Brain microvascular endothelial cell (primary cell): ENCODE measurements around the gene ANTXR1.

Experiments
- DNase-seq: peaks from one replicate; pipeline ENCODE4 v3.0.0-alpha.2; 2020
- H3K27ac ChIP-seq: fragments of 250-450 bp; sonication (Bioruptor Pico); 2 replicates; pipeline ENCODE4 v1.5.1; 2020; ENCODE audit warnings: mild to moderate bottlenecking, moderate library complexity
- H3K27me3 ChIP-seq: fragments of 250-450 bp; sonication (Bioruptor Pico); replicated peaks from 2 replicates; pipeline ENCODE4 v1.5.1; 2020; ENCODE audit warnings: mild to moderate bottlenecking
- H3K36me3 ChIP-seq: fragments of 250-450 bp; sonication (Bioruptor Pico); replicated peaks from 2 replicates; pipeline ENCODE4 v1.5.1; 2020; ENCODE audit warnings: mild to moderate bottlenecking
- H3K4me3 ChIP-seq: 2 replicates; pipeline ENCODE4 v1.5.1; 2011; ENCODE audit warnings: low read depth, mild to moderate bottlenecking, control low read depth, low read length, moderate library complexity
- in situ Hi-C: cut with HindIII; loops from 2 replicates; pipeline ENCODE4 v1.10.0; 2017; ENCODE audit warnings: low sequenced_read_pairs, low pct_ligation_motif_present
- TF ChIP-seq, protein P1 (sequence below): IDR thresholded peaks from 2 replicates; pipeline ENCODE4 v1.5.1; 2011; ENCODE audit warnings: low read depth, mild to moderate bottlenecking, moderate library complexity, low read length, control low read depth, inconsistent platforms; ENCODE audit errors: missing control alignments

ANTXR1 gene

DNA sequence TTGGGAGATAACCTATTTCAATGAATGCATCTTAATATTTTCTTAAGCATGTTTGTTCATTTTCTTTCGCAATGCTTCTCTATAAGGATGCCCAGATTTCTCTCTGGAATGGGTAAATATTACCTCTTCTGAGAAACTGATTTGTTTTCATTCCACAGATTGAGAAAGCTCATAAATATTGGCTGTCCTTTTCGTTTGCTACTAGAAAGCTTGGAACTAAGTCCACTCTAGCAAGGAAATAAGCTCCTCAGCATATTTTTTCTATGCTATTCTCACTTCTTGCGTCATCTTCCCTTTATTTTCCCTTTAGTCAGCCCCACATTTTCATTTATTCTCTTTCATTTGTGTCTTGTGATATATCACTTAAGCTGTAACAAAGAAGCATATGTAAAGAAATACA lies 76.3 kb downstream of the ANTXR1 start:
- peaks cover 3% of the 10 kb centered on the region for H3K36me3 ChIP-seq
- no peak overlapping the region for H3K4me3 ChIP-seq
- TF ChIP-seq, protein P1, sequence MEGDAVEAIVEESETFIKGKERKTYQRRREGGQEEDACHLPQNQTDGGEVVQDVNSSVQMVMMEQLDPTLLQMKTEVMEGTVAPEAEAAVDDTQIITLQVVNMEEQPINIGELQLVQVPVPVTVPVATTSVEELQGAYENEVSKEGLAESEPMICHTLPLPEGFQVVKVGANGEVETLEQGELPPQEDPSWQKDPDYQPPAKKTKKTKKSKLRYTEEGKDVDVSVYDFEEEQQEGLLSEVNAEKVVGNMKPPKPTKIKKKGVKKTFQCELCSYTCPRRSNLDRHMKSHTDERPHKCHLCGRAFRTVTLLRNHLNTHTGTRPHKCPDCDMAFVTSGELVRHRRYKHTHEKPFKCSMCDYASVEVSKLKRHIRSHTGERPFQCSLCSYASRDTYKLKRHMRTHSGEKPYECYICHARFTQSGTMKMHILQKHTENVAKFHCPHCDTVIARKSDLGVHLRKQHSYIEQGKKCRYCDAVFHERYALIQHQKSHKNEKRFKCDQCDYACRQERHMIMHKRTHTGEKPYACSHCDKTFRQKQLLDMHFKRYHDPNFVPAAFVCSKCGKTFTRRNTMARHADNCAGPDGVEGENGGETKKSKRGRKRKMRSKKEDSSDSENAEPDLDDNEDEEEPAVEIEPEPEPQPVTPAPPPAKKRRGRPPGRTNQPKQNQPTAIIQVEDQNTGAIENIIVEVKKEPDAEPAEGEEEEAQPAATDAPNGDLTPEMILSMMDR = no peak
- H3K27me3 ChIP-seq = no peaks in the 10 kb centered on the region
- no peak overlapping the region for H3K27ac ChIP-seq
- in situ Hi-C loops = no loop called here
- DNase-seq = no peak

DNA sequence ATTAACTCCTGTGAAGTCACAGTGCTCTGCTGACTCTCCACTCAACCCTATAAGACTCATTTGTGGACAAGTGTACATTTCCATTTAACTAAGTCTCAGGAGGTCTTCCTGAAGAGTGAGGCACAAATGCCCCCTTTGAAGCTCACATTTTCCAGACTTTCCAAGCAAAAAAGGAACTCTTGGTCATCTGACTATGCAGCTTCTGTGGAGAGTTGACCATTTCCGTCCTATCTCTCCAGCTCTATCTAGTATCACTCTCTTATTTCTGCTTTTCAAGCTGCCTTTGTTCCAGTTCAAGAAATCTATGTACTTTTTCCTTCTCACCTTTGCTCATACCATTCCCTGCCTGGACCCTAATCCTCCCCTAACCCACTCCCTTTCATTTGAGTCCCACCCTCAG lies 77.0 kb downstream of the ANTXR1 start:
- in situ Hi-C loops = no loop called here
- DNase-seq = no peak
- Histone ChIP-seq H3K27me3 (no peaks in the 10 kb centered on the region), H3K27ac (no peak overlapping the region), H3K36me3 (peaks cover 8% of the 10 kb centered on the region), H3K4me3 (no peak overlapping the region)
- TF ChIP-seq, protein P1 = no peak

DNA sequence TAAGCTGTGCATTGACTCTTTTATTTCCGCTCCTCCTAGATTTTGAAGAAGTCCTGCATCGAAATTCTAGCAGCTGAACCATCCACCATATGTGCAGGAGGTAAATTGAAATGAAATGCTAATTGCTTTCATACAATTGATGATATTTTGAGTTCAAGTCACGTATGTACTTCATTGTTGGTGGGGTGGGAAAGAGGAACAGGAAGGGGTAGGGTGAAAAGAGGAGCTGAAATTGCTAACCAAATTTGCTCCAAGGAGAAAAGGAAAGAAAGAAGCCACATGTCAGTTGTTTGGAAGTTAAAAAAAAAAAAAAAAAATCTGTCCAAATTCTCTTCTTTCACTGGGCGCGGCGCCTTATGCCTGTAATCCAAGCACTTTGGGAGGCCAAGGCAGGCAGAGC lies 77.8 kb downstream of the ANTXR1 start:
- no peak for DNase-seq
- in situ Hi-C loops = no loop called here

DNA sequence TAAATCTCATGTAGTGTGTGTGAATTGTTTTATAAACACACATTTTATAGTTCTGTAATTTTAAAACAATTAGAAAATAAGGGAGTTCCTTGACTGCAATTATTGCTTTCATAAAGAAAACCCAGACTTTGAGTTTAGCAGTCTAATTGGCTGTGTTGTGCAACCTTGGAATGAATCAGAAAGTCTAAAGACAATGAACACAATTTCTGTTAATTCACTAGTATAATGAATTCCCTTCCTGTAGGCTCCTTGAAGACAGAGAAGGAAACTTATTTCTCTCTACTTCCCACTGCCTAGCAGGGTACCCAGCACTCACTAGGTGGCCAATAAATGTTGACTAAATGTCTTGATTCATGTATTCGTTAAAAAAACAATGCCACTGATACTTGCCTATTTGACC lies 79.9 kb downstream of the ANTXR1 start:
- in situ Hi-C loops = no loop called here
- H3K36me3 ChIP-seq = peaks cover 8% of the 10 kb centered on the region
- no peaks in the 10 kb centered on the region for H3K27me3 ChIP-seq
- H3K4me3 ChIP-seq = no peak overlapping the region
- DNase-seq = no peak
- H3K27ac ChIP-seq = no peak overlapping the region
- TF ChIP-seq, protein P1 = no peak

More for the DNA sequence above, 77.8 kb downstream of the ANTXR1 start:
- TF ChIP-seq, protein P1 = no peak
- Histone ChIP-seq H3K36me3 (peaks cover 8% of the 10 kb centered on the region), H3K4me3 (no peak overlapping the region), H3K27me3 (no peaks in the 10 kb centered on the region), H3K27ac (no peak overlapping the region)

DNA sequence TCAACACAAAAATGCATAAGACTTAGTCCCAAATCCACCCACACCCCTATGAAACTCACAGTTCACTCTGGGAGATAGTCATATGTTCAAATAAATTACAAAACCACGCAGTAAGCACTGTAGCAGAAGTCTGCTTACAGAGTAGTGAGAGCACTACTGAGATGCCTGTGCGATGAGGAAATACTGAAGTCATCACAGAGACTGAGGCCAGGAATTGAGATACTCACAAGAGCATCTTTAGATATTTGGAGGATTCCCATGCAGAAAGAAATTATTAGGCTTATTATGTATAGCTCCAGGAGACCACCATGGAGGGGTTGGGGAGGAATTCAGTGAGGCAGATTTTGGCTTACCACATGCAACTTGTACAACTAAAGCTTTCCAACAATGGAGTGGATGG lies 82.3 kb downstream of the ANTXR1 start:
- Histone ChIP-seq H3K36me3 (peaks cover 8% of the 10 kb centered on the region), H3K4me3 (no peak overlapping the region), H3K27ac (no peak overlapping the region), H3K27me3 (no peaks in the 10 kb centered on the region)
- in situ Hi-C loops = no loop called here
- DNase-seq = peak; percentile 53
- TF ChIP-seq, protein P1 = no peak

DNA sequence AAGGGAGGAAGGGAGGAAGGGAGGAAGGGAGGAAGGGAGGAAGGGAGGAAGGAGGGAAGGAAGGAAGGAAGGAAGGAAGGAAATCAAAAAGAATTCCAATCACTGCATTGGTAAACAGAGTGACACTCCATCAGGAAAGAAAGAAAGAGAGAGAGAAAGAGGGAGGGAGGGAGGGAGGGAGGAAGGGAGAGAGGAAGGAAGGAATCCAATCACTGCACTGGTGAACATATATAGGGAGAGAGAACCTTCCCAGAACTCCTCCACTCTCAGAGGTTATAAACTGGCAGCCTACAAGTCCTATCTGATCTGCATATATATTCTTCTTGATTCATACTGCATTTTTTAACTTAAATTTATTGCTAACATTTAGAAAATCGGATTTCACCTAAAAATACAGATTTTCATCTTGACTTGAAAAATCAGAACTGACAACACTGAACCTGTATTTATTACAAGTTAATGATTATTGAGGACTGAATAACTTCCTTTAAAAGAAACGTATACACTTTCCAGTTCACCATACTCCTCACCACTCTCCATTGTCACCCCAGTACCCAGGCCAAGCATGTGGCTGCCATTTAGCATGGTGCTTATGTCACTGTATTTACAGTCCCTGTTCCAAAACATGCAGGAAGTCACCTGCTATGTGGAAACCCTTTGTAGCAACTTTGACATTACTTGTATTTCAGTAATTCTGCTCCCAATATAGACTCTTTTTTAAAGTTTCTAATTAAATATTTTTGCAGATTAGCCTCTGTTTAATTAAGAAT lies 83.5 kb downstream of the ANTXR1 start:
- no peak for DNase-seq
- Histone ChIP-seq H3K4me3 (no peak overlapping the region), H3K27ac (no peak overlapping the region), H3K27me3 (no peaks in the 10 kb centered on the region), H3K36me3 (peaks cover 8% of the 10 kb centered on the region)
- TF ChIP-seq, protein P1 = no peak
- in situ Hi-C loops = no loop called here
